CD4-positive, alpha-beta T cell treated with Interleukin-4 for 1 hour (primary cell): Measurements from ENCODE around the gene AASS.

Source experiments
- DNase-seq, 2 donors: peaks; one replicate each; pipeline ENCODE4 v3.0.0-alpha.2; 2020 to 2022

AASS gene

GRCh38 chr7:122103064-122103463 is 41.0 kb downstream of the AASS start:
- no peak for DNase-seq

DNA sequence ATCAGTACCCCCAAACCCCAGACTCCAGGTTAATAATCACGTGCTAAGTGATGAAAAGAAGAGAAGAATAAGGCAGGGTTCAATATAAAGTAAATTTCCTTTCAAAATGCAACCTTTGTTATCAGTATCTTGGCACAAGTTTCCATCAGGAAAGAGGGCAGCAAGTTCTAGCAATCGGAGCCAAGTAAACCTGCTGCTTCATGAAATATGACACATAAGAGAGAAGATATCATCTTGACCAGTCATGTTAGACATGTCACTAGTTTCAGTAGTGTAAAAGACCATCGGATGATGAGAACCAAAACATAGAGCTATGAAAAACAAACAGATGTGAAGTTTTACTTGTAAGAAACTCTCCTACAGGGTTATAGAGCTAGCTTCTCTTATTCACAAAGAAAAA is 44.0 kb downstream of the AASS start:
- DNase-seq, result no peak

GRCh38 chr7:122095642-122096041 is 48.4 kb downstream of the AASS start:
- DNase-seq, result no peak

- no peak for DNase-seq
These were observed 49.5 kb downstream of the AASS start for GRCh38 chr7:122094549-122094948.

DNA sequence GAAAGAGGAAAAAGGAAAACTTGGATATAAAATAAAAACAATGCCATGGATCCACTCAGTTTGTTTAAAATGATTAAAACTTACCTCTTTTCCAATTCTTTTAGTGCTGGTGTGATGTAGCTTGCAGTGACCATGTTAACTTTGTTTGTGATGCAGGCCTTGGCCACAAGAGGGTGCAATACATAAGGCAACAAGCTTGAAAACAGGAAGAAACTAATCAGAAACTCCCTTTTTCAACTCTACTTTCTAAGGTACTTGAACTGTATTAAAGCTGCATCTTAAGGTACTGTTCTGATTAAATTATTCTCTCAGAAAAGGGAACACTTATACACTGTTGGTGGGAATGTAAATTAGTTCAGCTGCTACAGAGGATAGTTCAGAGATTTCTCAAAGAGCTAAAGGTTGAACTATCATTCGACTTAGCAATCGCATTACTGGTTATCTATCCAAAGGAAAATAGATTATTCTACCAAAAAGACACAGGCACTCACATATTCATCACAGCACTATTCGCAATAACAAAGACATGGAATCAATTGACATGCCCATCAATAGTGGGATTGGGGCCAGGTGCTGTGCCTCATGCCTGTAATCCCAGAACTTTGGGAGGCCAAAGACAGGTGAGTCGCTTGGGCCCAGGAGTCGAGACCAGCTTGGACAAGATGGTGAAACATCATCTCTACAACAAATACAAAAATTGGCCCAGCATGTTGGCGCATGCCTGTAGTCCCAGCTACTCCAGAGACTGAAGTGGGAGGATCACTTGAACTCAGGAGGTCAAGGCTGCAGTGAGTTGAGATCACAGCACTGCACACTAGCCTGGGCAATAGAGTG is 50.9 kb downstream of the AASS start:
- DNase-seq, result peak; percentile 51 to 59

GRCh38 chr7:122082670-122083069 is 61.4 kb downstream of the AASS start:
- DNase-seq, result no peak

DNA sequence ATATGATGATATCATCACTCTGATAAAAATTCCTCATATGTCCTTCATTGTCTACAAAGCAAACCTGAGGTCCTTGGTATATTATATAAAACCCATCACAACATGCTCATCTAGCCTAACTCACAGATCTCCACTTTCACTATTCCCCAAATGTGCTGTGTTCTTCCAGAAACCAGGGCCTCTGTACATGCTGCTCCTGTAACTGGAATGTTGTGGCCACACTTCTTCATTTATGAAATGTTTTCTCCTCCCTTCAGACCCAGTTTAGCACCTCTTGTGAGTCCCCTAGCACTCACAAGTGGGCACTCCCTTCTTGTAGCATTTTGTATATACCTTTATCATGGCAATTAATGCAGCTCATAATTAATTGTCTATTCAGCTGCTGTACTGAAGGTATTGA is 61.9 kb downstream of the AASS start:
- DNase-seq, result no peak

DNA sequence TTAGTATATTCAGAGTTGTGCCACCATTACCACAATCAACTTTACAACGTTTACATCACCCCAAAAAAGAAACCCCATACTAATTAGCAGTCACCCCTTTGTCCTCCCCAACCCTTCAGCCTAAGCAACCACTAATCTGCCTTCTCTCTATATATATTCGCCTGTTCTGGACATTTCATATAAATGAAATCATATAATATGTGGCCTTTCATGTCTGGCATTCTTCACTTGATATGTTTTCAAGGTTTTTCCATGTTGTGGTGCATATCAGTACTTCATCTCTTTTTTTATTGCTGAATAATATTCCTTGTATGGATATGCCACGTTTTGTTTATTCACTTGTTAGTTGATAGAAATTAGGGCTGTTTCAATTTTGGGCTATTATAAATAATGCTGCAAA is 70.4 kb downstream of the AASS start:
- no peak for DNase-seq

GRCh38 chr7:122072924-122073599 is 71.0 kb downstream of the AASS start:
- DNase-seq, result no peak

DNA sequence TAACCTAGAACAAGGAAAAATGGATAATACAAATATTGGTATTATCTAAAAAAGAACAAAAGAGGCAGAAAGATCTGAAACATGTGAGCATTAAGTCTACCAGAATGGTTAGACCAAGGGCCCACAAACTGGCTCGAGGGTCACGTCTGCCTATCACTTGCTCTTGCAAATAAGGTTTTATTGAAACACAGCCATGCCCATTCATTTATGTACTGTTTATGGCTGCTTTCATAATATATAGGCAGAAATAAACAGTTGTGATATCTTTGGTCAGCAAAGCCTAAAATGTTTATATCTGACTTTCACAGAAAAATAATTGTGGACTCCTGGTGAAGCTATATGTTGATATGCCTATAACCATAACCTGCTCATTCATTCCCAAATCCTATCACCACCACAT is 71.8 kb downstream of the AASS start:
- DNase-seq, result no peak

GRCh38 chr7:122070834-122071233 is 73.2 kb downstream of the AASS start:
- DNase-seq, result no peak

GRCh38 chr7:122070062-122070461 is 74.0 kb downstream of the AASS start:
- no peak for DNase-seq

DNA sequence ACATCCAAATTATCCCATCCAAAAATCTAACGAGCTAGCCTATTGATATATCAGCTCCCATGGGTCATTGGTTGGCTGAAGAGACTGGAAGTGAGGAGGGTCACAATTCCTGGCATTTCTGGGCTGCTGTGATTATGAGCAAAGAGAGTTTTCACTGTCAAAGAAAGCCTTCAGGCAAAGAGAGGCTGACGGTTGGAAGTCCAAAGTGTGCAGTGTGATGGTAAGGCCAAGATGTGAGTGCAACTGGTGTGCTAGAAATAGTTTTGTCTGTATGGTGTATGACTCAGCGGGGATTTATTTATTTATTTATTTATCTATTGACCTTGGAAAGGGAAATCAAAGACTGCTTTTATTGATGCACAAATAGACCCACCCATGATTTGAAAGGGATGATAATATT is 75.0 kb downstream of the AASS start:
- DNase-seq, result no peak

- no peak for DNase-seq
These were observed 76.0 kb downstream of the AASS start for GRCh38 chr7:122068046-122068445.

- DNase-seq, result no peak
These were observed 77.0 kb downstream of the AASS start for GRCh38 chr7:122067077-122067476.

GRCh38 chr7:122064971-122065370 is 79.1 kb downstream of the AASS start:
- no peak for DNase-seq

GRCh38 chr7:122063146-122063545 is 80.9 kb downstream of the AASS start:
- no peak for DNase-seq

- DNase-seq, result no peak
These were observed 84.5 kb downstream of the AASS start for GRCh38 chr7:122059542-122059941.

- DNase-seq, result no peak
These were observed 87.1 kb downstream of the AASS start for GRCh38 chr7:122056977-122057376.

- DNase-seq, result no peak
These were observed 89.0 kb downstream of the AASS start for GRCh38 chr7:122055073-122055472.

GRCh38 chr7:122054393-122054792 is 89.7 kb downstream of the AASS start:
- DNase-seq, result no peak

DNA sequence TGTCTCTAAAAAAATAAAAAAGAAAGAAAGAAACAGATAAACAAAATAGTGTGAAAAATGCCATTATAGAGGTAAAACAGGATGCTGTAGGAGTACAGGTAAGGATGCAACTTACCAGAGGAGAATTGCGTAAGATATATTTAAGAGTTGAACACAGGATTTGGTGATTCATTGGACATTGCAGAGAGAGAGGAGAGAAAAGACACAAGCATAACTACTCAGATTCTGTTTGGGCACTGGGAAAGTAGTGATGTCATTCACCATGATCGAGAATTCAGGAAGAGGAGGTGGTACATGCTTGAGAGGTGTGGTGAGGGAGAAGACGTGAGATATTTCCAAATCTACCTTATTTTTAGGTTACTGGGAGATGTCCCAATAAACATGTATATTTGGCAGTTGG is 97.6 kb downstream of the AASS start:
- no peak for DNase-seq

DNA sequence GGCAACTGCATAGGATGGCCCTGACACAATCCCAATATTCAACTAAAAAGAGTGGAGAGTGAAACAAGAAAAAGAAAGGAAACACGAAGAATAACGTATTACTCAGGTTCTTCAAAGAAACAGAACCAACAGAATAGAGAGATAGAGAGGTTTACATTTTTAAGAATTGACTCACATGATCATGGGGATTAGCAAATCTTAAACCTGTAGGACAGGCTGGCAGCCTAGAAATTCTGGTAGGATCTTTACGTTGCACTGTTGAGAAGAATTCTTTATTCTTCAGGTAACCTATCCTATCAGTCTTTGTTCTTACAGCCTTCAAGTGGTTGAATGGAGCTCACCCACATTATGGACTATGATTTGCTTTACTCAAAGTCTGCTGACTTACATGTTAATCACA is 103.9 kb downstream of the AASS start:
- DNase-seq, result no peak

DNA sequence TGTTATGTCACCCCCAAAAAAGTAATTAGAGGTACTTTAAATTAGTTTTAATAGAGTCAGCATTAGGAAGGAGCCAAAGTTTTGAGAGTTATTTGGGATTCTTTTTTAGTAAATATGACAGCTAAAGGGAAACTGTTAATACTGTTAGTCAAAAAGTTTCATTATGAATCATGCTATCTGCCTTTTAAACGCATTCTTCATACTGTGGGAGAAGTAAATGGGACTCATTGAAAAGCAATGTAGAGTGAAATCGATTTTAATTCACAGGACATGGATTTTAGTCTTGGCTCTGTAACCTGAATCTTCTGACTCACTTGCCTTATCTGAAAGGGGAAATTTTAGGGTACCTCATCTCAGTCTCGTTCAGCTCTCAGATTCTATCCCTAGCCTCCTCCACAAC is 105.1 kb downstream of the AASS start:
- DNase-seq, result no peak

DNA sequence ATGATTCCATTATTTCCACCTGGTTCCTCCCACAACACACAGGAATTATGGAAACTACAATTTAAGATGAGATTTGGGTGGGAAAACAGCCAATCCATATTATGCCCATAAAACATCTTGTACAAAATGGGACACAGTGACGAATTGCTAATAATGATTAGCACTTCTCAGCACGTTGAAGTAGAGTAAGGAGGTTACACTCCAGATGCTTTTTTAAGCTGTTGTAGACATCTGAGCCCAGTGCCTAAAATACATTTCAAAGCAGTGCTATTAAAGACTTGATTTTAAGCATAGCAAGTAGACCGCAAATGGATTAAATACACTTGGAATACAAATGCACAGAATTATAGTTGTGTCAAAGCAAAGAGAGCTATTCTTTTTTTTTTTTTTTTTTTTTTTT is 105.9 kb downstream of the AASS start:
- no peak for DNase-seq
